Sigmoid colon (tissue), 4 donors: ENCODE measurements around the gene GPR158.

Experiments
- CTCF ChIP-seq, 4 experiments: fragments of 450-650 bp in 3 of 4; fragments of 200-600 bp in 1 of 4; IDR thresholded peaks; one replicate each; pipeline ENCODE4 v1.5.1; 2016 to 2019; ENCODE audit warnings: antibody characterized with exemption in 4 of 4, mild to moderate bottlenecking in 3 of 4, moderate library complexity in 2 of 4
- EP300 ChIP-seq, 4 donors: sonication (generic); formaldehyde crosslinking; IDR thresholded peaks; one replicate each; pipeline ENCODE4 v1.6.1; 2017; ENCODE audit warnings: antibody characterized with exemption in 4 of 4
- POLR2A ChIP-seq, 2 donors: fragments of 450-650 bp; IDR thresholded peaks; one replicate each; pipeline ENCODE4 v1.6.1; 2016; ENCODE audit warnings: antibody characterized with exemption in 2 of 2, mild to moderate bottlenecking in 2 of 2, moderate library complexity in 2 of 2
- POLR2AphosphoS5 ChIP-seq, 4 donors: sonication (generic); formaldehyde crosslinking; IDR thresholded peaks; one replicate each; pipeline ENCODE4 v1.6.1; 2017; ENCODE audit warnings: antibody characterized with exemption in 4 of 4

DNA sequence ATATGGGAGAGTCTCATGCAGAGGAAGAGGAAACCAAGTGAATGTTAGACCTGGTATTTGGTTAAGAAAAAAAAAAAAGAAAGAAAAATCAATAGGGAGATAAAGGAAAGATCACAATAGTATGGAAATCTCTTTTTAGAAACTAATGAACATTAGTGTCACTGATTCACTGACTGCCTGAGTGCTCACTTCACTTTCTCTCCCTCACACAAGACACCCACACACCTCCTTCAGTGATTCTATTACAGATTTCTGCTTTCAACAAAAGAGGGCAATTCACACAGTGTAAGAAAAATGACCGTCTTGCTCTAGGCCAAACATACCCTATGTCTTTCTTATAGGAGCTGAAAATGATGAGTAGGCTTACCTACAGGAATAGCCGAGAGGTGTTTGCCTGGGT, 6.0 kb downstream of the GPR158 start:
- TF ChIP-seq CTCF (IDR thresholded peaks at IDR 0.05) (no peak), POLR2A (IDR thresholded peaks at IDR 0.05) (no peak), POLR2AphosphoS5 (IDR thresholded peaks at IDR 0.05) (no peak), EP300 (IDR thresholded peaks at IDR 0.05) (no peak)
